ENCODE data around the gene C9orf50. TPM values are rescaled to one million over a fixed set of nuclear protein-coding genes. Genes with fewer than 3 reads are reported as not detected.

Gene C9orf50
- total and polyA plus RNA-seq, 11 donors, result not detected

DNA sequence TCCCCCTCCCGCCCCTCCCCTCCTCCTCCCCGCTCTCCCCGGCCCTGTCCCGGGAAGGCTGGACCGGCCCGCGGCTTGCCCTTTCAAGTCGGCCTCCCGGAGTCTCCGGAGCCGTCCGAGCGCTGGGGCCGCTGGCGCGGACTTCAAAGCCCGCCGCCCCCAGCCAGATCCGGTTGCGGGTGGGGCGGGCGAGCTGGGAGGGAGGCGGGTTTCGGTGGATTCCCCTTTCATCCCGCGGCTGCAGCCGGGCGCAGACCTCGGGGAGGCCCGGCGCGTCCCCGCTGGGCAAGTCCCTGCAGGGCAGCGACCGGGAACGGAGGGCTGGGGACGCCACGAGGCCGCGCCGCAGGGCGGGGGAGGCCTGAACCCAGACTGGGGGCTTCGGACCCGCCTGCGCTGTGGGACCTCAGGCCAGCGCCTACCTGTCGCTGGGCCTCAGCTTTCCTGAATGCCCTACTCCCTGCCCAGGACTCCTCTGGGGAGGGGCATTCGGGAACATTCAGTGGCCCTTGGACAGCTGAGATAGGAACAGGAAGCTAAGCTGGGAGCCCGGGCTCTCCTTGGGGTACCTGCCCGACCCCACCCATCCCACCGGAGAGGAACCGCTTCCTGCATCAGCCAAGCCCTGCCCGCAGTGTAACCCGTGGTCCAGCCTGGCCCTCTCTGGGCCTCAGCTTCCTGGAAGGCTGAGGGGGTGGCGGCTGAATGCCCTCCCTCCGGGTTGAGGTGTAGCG is 23.4 kb downstream of the C9orf50 start:
- Histone ChIP-seq H3K9me3 (no peaks in the 10 kb centered on the region), H3K27me3 (peaks cover 0 to 21% (median 0%) of the 10 kb centered on the region in 9 donors), H3K36me3 (no peaks in the 10 kb centered on the region), H3K27ac (peak overlapping the region; percentile 35 to 93 (median 87)), H3K4me3 (peak overlapping the region in 11 of 12 donors; percentile 30 to 62 (median 54)), H3K4me1 (peaks cover 0 to 37% (median 19%) of the 10 kb centered on the region in 12 donors)
- DNase-seq (peak; percentile 67 to 83 (median 72)), ATAC-seq (peak; percentile 6 to 72 (median 68))
- intact Hi-C loops (cut with DNase I), result loop anchor here in 2 of 10 donors (5.0 to 10.0 kb wide), 2 partner anchors 100 to 273 kb away; no protein-coding TSS in a partner anchor
- no peak for TF ChIP-seq POLR2A (IDR thresholded peaks at IDR 0.05)
- TF ChIP-seq, protein P1, sequence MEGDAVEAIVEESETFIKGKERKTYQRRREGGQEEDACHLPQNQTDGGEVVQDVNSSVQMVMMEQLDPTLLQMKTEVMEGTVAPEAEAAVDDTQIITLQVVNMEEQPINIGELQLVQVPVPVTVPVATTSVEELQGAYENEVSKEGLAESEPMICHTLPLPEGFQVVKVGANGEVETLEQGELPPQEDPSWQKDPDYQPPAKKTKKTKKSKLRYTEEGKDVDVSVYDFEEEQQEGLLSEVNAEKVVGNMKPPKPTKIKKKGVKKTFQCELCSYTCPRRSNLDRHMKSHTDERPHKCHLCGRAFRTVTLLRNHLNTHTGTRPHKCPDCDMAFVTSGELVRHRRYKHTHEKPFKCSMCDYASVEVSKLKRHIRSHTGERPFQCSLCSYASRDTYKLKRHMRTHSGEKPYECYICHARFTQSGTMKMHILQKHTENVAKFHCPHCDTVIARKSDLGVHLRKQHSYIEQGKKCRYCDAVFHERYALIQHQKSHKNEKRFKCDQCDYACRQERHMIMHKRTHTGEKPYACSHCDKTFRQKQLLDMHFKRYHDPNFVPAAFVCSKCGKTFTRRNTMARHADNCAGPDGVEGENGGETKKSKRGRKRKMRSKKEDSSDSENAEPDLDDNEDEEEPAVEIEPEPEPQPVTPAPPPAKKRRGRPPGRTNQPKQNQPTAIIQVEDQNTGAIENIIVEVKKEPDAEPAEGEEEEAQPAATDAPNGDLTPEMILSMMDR (IDR thresholded peaks at IDR 0.05), result no peak
- 7 to 16% (median 10%) methylated on average over 19 to 57 of the region's 57 CpGs for WGBS, 4 donors

DNA sequence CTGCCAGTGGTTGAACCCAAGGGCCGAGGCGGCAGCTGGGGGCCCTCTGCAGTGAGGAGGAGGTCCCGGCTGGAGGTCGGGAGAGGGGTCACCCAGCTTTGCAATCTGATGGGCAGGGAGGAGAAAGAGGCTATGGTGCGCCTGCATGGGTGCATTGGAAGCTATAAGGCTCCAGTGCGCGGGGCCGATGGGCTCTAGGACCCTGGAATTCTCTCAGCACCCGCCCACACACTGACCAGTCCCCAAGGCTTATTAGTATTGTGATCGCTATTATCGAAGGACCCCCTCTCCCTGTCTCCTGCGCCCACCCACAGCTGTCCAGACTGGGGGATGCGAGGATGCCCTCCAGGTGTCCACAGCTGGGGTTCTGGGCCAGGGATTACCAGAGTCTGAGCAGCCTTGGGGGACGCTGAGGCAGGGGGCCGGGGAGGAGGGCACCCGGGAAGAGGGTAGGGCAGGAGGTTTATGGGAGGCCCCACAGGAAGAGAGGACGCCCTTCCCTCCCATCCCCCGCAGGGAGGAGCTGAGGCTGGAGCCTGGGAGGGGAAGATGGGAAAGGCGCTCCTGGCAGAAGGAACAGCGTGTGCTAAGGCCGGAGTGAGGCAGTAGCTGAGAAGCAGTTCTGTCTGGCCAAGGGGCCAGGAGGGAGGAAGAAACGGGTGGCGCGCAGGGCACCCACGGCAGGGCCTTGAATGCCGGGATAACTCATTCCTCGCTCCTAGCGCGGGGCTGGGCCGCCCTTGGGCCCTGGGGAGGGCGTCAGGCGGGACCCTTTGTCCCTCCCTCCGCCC is 24.2 kb downstream of the C9orf50 start:
- intact Hi-C loops (cut with DNase I), result loop anchor here in 2 of 10 donors (5.0 to 10.0 kb wide), 2 partner anchors 99 to 272 kb away; no protein-coding TSS in a partner anchor
- DNase-seq (peak; percentile 70 to 82 (median 82)), ATAC-seq (peak; percentile 53 to 90 (median 88))
- Histone ChIP-seq H3K27me3 (peaks cover 0 to 21% (median 0%) of the 10 kb centered on the region in 9 donors), H3K4me1 (peaks cover 0 to 37% (median 19%) of the 10 kb centered on the region in 12 donors), H3K9me3 (no peaks in the 10 kb centered on the region), H3K27ac (peak overlapping the region; percentile 35 to 93 (median 87)), H3K4me3 (peak overlapping the region in 11 of 12 donors; percentile 30 to 62 (median 54)), H3K36me3 (no peaks in the 10 kb centered on the region)
- TF ChIP-seq, protein P1 (IDR thresholded peaks at IDR 0.05), result no peak
- TF ChIP-seq POLR2A (IDR thresholded peaks at IDR 0.05), result peak in 1 of 2 donors; percentile 38
- WGBS, 4 donors, result 23 to 32% (median 27%) methylated on average over 32 to 33 of the region's 33 CpGs

DNA sequence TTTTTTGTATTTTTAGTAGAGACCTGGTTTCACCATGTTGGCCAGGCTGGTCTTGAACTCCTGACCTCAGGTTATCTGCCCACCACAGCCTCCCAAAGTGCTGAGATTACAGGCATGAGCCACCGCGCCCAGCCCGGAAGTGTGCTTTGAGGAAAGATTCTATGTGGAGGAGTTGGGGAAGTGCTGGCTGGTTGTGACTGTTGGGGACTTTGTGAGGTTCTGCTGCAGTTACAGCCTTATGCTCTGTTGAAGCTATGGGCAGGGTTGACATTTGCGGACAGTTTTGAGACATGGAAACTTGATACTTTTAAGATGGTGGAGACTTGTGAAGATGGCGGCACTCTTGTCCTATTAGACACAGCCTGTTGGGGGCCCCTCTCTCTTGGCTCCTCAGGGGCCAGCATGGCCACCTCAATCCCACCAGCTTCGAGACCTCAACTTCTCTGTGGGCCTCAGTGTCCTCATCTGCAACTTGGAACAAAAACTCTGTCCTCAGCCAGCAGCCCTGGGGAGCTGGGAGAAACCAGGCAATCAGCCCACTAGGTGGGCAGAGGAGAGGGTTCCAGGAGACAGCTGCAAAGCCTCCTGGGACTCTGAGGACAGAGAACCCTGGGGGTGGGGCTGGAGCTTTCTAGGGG is 24.9 kb downstream of the C9orf50 start:
- Histone ChIP-seq H3K36me3 (no peaks in the 10 kb centered on the region), H3K4me1 (peaks cover 0 to 37% (median 19%) of the 10 kb centered on the region in 12 donors), H3K27ac (peak overlapping the region in 10 of 12 donors; percentile 77 to 93 (median 87)), H3K27me3 (peaks cover 0 to 21% (median 0%) of the 10 kb centered on the region in 9 donors), H3K4me3 (peak overlapping the region in 2 of 12 donors; percentile 54 to 55), H3K9me3 (no peaks in the 10 kb centered on the region)
- ATAC-seq (no peak), DNase-seq (peak in 1 of 5 donors; percentile 42)
- TF ChIP-seq, protein P1 (IDR thresholded peaks at IDR 0.05), result no peak
- no peak for TF ChIP-seq POLR2A (IDR thresholded peaks at IDR 0.05)
- 65 to 79% (median 74%) methylated on average over 5 to 6 of the region's 6 CpGs for WGBS, 4 donors
- intact Hi-C loops (cut with DNase I), result loop anchor here in 2 of 10 donors (5.0 to 10.0 kb wide), 2 partner anchors 99 to 271 kb away; no protein-coding TSS in a partner anchor

All from heart left ventricle (tissue), 16 donors.